Activated gamma-delta T cell (primary cell): ENCODE results near the gene GUCY2C.

Source experiments
- DNase-seq: peaks from one replicate; lab custom pipeline; 2025; lab: John Stamatoyannopoulos, UW

Gene GUCY2C

DNA sequence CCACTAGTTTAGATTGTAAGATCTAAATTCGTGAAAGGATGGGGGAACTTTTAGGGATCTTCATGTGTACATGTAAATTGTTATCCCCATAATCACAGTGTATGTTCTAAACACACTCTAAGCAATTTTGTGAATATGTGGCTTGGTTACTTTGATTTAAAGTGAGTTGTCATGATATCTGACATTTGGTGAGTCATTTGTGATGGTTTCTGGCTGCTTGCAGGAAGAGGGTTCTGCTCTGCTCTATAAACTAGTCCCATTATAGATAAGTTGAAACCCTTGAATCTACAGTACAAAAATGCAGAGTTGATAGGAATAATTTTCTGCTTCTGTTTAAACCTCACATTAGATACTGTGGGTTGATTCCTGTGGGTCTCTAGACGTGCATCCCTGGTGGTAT lies 14.8 kb downstream of the GUCY2C start:
- DNase-seq = no peak

DNA sequence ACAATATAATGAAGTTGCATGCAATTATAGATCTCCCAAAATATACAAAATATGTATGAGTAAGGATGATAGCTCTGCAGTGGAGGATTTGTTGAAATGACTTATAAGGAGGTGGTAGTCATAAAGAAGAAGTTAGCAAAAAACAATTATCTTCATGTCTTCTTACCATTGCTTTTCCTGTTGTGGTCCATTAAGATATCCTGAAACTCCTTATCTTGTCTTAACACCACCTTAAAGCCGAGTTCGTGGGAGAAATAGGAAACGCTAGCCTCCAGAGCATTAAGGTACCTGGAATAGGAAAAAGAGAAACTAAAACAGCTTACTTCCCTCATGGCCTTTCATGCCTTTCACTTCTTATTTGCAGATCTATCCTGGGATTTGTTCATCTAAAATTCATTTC lies 15.2 kb downstream of the GUCY2C start:
- DNase-seq = no peak

DNA sequence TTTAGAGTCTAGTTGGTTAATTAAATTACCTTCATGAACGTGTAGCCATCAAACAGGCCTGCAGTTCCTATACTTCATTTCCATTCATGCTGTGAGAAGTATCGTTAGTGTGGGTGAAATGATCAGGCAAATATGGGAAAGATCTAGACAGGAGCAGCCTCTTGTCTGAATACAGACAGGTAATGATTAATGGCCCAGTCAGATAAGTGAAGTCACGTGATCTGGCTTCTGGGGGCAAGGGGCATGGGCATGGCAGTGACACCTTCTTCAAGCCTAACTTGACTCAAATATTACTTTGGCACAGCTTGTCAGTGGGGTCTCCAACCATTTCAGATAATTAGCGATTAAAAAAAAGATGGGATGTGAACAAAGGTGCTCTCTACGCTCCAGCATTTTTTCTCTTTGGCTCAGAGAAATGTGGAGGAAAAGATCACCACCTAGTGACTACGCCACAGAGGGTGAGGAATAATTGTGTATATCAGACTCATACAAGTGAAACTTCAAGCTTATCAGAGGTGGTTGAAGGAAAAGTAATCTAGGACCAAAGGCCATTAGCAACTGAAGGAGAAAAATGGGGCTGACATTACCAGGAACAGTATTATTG lies 17.8 kb downstream of the GUCY2C start:
- no peak for DNase-seq

DNA sequence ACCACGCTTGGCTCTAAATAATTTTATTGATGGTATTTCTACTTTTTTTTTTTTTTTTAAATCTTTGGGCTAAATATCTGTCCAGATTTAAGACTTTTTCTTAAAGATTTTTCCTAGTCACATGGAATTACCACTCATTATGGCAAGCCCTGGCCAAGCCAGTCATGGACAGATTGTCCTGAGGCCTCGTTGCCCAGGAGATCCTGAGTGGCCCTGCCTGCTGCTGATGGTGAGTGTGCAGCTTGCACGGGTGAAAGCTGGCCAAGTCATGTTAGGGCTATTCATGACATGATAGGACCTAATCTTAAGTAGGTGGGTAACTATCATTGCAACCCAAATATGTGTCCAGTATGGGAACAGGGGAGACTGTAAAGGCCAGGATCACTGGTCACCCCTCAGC lies 27.8 kb downstream of the GUCY2C start:
- no peak for DNase-seq

DNA sequence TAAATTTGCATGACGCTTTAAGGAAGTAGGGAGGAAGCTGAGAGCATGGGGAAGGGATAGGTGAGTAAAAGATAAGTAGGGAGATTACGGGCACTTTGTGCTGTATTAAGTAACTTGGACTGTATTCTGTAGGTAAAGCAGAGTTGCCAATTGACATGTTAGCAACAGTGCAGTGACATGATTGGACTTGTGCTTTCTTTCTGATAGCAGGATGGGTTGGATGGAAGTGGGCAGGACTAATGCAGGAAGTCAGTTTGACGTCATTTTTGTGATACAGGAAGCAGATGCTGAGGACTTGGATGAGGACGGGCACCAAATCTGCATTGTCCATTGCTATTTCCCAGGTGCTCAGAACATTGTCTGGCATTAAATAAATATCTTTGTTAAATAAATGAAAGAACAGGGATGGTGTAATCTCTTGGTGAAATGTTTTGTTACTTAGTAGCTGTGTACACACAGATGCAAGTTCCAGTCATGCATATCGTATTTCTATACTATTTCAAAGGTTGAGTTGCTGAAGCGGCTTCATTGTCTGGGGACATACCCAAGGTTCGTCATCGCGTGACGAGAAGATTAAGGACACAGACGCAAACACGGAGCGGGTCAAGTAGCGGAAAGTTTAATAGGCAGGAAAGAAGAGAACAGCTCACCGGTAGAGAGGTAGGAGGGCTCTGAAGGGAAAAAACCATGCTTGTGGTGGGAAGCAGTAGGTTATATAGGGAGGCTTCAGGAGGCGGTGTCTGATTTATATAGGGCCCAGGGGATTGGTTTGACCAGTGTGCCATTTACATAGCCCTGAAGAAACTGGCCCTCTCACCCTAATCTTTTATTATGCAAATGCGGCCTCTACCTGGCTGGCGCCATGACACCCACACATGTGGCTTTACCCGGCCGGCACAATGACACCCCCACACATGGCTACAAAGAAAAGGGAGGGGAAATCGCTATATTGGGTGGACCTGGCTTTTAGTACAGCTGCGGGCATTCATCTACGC lies 30.7 kb downstream of the GUCY2C start:
- DNase-seq = no peak

DNA sequence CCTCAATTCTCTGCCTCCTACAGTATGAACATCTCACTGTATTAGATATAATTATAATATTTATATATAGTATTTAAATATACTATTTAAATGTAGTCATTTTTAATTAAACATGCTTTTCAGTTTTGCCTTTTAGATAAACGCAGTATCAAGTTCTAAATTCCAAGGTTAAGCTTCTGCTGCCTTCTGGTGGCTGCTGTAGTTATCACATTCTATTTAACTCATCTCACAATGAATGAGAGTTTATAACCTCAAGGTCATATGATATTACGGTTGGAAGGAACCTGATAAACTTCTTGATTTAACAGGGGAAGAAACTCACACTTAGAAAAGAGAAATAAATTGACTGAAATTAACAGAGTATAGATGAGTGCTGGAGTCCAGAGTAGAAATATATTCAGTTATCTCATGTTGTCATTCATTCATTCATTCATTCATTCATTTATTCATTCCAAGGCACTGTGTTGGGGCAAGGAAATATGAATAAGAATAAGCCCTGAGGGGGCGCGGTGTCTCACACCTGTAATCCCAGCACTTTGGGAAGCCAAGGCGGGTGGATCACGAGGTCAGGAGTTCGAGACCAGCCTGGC lies 31.9 kb downstream of the GUCY2C start:
- no peak for DNase-seq

DNA sequence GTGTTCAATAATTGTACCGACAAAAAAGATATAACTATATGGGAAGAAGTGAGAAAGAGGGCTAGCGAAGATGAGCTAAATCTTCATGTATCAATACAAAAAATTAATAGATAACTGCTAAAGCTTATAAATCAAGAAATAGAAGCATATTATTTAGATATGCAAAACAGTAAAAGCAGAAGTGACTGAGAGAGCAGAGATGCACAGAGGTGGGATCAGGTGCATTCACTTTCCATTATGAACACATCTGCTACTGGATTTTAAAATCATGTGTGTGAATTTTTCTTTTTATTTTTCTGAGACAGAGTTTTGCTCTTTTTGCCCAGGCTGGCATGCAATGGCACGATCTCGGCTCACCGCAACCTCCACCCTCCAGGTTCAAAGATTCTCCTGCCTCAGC lies 33.4 kb downstream of the GUCY2C start:
- no peak for DNase-seq

DNA sequence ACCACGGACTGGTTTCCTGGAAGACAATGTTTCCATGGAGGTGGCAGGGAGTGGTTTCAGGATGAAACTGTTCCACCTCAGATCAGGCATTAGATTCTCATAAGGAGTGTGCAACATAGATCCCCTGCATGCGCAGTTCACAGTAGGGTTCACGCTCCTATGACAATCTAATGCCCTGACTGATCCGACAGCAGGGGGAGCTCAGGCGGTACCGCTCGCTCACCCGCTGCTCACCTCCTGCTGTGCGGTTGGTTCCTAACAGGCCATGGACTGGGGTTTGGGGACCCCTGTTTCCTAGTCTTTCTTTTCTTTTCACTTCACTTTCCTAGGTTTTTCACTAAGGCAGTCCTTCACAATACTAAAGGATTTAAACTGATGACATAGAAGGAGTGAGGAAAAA lies 39.6 kb downstream of the GUCY2C start:
- no peak for DNase-seq

DNA sequence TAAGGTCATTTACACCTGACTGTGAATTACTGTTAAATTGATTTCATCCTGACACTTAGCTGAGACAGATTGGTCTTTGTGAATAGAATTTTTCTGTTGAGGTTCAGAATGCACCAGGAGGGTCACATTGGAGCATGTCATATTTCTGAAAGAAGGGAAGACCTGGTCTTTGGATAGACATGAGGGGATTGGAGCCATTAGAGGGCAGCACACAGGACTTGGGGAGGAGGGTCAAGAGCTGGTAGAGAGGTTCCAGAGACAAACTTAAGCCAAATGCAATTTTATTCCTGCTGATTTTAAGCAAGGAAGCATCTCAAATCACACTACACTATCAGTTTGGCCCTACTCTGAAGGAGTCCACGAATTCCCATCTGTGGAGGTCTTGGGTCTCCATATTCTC lies 41.1 kb downstream of the GUCY2C start:
- no peak for DNase-seq

DNA sequence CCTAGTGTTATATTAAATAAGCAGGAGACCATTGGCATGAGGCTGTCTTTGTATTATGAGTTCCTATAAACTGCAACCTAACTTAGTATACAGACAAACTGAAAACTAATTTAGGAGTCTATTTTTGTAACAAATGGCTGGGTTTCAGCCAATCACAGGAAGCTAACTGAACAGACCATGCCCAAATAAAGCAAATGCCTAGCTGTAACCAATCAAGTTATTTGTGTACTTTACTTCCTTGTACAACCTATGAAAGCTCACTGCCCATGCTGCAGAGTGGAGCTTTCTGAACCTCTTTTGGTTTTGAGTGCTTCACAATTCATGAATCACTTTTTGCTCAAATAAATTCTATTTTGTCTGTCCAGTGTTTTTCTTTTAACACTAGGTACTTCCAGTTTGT lies 41.6 kb downstream of the GUCY2C start:
- no peak for DNase-seq

DNA sequence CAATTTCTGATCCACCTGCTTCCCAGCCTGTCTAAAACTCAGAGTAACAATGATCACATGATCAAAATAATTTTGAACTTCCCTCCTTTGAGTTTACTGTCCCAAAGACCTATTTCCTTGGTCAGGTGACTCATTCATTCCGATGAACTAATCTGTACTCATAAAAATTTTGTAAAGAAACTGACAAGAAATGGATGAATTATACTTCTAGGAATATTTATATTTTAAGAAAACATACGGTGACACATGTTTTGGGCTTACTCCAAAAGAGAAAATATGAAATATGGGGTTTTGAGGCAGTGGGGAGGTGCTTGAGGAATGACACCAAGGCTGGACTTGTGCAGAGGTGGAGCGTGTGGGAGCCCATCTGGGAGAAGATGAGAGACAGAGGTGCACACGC lies 42.0 kb downstream of the GUCY2C start:
- DNase-seq = no peak

DNA sequence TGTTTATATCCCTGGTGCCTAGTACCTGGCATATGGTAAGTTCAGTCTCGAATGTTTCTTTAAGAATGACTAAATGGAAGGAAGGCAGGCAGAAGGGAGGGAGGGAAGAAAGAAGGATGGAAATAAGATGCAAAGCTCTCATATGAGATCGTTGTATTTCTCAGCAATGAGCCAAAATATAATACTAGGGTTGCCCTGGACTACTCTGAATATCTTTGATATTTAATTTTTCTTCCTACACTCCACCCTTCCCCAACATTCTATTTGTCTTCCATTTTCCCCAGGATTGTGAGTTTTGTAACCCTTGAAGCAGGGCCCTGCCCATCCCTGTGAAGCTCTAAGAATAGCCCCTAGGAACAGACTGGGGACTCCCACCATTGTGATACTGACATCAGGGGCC lies 43.9 kb downstream of the GUCY2C start:
- DNase-seq = no peak

DNA sequence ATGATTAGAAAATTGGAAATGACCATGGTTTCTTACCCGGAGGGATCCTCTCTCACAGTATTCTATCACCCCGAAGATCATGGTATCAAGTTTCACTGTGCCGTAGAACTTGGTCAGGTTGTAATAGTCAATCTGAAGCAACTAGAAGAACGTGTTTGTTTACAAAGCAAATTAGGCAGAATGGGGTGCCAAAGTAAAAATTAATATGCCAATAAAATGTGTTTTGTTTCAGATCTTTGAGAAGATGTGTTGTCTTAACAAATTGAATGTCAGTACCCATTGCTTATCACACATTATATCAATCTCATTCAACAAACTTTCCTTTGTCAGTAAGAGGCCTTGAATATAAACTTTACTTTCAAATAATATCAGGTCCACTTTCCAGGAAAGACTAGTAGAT lies 45.0 kb downstream of the GUCY2C start:
- DNase-seq = no peak

DNA sequence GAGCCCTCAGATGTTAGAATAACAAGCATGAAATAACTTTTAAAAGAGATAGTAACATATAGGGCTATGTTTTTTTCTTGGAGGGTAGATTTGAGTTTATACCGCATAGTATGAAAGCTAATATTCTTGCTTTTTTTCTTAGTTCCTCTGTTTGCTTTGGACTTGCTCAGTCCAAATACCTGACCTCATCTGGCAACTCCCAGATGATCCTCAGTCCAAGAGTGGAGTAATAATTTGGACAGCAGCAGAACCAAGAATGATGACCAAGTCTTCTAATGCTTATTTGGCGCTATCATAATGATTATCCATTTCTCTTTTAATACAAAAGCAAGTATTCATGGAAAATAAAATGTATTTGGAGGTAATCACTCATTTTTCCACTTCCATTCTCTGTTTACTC lies 45.6 kb downstream of the GUCY2C start:
- no peak for DNase-seq

DNA sequence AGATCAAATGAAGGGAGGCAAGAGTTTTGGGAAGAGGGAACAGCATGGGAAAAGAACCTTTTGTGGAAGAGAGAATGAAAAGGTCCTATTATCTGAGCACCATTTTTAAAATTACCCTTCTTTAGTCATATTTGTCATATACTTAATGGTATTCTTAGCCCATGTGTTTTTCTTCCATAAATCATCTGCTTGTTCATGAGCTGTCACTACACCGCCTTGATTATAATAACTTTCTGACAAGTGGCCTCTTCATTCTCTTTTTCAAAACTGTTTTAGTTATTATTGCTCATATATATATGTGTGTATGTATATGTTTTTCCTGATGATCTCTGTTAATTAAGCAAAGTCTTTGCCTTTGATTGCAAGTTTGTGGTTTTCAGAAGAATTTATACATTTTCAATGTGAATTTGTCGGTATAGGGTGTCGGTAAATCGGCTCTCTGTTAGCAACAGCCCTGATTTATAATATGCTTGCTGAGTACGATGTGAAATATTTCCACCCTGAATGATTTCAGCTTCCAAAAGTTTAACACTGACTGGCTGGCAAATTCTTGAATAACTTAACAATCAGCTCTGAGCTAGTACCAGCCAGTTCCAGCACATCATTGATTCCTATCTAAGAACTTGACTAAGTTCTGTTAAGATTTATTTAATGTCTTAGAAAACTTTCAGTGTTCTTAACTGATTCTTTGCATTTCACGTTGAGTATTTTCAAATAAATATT lies 49.2 kb downstream of the GUCY2C start:
- no peak for DNase-seq

DNA sequence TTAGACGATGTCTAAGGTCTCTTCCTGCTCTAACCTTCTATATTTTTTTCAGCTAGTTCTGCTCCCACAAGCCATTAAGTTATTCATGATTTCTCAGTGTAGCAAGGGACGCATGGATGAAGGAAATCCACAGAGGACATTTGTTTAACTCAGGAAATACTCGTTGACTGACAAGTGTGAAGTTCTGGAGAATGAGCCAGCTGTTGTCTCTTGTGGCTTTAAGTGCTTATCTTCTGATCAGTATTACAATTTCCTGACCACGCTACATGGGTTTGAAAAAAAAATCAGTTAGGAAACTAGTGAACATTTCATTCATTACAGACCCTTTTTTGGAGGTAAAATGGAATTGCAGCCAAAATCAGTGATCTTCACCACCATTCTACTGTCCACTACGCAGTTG lies 53.1 kb downstream of the GUCY2C start:
- no peak for DNase-seq

DNA sequence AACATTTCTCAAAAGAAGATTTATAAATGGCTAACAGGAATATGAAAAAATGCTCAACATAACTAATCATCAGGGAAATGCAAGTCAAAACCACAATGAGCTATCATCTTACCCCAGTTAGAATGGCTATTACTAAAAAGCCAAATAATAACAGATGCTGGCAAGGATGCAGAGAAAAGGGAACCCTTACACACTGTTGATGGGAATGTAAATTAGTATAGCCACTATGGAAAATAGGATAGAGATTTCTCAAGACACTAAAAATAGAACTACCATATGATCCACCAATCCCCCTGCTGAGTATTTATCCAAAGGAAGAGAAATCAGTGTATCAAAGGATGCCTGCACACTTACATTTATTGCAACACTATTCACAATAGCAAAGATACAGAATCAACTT lies 58.3 kb downstream of the GUCY2C start:
- DNase-seq = no peak

DNA sequence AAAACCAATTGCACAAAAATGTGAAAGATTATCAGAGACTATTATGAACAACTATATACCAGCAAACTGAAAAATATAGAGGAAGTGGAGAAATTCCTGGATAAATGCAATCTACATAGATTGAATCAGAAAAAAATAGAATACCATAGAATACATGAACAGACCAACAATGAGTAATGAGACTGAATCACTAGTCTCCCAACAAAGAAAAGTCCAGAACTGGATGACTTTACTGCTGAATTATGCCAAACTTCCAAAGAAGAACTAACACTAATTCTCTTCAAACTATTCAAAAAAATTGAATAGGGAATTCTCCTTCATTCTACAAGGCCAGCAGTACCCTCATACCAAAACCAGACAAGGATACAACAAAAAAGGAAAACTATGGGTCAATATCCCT lies 60.6 kb downstream of the GUCY2C start:
- DNase-seq = no peak

DNA sequence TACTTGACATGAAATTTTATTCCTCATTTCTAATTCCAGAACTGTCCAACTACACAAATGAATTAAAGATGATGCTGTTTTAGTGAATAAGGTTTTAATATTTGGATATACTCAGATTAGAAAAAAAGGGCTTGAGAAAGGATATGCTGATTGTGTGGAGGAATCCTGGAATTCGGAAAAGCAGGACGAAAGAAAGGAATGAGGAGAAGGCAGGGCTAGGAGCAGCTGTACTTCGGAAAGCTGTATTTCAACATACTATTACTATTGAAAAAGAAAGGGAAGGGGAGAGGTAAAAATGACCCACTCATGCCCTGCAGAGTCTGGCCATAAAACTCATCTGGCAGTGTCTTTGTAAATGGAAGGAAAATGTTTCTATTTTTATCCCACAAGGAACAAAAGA lies 65.6 kb downstream of the GUCY2C start:
- DNase-seq = no peak

DNA sequence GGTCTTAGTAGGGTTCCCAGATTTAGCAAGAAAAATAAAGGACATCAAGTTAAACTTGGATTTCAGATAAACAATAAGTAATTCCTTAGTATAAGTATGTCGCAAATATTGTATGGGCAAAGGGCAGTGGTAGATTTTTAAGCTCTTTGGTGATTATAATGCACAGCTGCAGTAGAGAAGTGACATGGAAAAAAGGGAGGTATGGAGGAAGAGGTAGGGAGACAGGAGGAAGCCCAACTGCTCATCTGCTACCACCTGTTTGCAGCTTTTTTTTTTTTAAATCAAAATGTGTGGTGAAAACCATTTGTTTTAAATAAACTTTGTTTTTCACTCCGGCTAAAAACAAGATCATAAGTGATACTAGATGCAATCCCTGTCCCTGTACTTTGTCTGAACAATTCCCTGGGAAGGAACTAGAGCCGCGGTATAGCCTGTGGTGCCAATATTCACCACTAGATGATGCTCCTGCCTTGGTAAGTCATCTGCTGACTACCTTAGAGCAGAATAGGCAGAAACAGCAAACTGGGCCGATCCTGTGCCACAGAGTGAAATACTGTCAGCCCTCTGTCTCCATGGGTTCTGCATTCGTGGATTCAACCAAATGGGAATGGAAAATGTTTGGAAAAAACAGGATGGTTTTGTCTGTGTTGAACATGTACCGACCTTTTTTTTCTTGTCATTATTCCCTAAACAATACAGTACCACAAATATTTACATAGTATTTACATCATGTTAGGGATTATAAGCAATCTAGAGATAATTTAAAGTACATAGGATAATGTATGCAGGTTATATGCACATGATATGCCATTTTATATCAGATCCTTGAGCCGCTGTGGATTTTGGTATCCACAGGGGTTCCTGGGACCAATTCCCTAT lies 66.3 kb downstream of the GUCY2C start:
- no peak for DNase-seq

DNA sequence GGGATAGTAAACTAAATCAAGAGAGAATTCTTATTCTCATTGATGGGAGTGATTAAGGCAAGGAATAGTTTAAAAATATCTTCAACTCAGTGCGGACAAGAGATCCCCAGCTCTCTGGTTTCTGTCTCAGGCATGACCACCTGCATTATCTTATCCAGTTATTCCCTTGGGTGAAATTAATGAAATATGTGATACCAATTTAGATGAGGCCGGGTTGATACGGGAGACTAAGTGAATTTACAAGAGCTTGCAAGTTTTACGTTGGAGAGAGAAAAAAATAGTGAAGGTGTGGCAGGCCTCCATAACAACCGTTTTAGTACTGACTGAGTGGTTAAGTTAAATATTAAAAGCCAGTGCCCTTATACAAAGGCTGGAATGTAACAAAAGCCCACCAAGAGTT lies 67.6 kb downstream of the GUCY2C start:
- DNase-seq = no peak

DNA sequence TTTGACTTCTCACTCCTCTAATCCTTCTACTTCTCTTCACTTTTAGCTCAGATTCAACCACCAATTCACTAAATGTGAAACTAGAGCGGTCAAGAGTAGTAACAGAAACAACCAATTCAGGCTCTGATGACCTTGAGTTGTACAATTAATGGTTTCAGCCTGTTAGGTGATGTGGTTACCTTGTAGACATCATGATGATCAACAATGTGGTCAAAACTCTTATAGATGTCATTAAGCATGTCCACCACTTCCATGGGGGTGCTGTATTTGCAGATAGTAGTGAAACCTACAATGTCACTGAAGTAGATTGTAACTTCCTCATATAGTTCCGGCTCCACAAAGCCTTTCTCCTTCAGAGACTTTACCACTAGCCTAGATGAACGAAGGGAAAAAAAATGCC lies 74.6 kb downstream of the GUCY2C start:
- DNase-seq = no peak
